HG02623 (cell line): ENCODE data around the gene CNOT8.
"Not testable (repeated sequence)": the region's sequence is repeated elsewhere in the genome, so short reads cannot be mapped to it uniquely, and the experiment has no call there.

Experiments used
- ATAC-seq: cut with Tn5 transposase; IDR thresholded peaks from one replicate; pipeline ENCODE4 v1.9.1; 2021; ENCODE audit warnings: moderate library complexity; ENCODE audit not compliant: unreplicated experiment

Gene CNOT8

DNA sequence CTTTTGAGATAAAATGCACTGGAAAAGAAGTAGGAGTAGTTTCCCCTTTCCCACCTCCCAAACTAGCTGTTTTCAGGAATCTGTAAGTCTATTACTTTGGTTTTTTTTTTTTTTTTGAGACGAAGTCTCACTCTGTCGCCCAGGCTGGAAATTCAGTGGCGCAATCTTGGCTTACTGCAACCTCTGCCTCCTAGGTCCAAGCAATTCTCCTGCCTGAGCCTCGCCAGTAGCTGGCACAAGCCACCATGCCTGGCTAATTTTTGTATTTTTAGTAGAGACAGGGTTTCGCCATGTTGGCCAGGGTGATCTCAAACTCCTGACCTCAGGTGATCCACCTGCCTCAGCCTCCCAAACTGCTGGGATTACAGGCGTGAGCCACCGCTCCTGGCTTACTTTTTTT lies 47.2 kb downstream of the CNOT8 start:
- ATAC-seq = not testable (repeated sequence)

DNA sequence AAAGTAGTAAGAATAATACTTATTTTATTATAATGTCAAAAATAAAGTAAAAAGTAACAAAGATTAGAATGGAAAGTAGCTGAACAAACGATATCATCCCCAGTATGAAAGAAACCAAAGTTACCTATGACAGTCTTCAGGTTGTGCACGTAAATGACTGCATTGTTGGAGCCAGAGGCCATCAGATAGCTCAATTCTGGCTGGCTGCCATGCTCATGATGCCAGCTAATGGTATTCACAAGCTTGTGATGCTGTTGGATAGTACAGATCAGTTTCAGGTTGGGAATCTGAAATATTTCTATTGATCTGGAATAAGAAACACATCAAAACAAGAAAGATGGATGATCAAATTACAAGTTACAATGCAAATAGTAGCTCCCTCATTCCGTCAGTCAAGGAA lies 58.4 kb downstream of the CNOT8 start:
- ATAC-seq = no peak

DNA sequence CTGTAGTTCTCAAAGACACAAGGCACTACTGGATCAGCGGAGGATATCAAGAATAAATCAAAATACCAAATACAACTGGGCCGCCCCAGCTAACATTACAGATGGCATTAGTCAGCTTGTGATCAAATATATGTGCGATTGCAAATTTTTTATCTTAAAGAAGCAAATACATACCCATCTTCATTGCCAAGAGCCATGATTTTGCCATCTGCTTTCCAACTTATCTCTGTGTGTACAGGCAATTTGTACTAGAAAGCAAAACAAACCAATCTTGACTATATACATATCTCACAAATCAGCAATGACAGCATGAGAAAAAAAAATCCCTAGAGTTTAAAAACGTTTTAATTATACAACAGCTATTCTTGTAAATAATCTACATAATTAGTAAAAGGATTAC lies 59.3 kb downstream of the CNOT8 start:
- no peak for ATAC-seq

DNA sequence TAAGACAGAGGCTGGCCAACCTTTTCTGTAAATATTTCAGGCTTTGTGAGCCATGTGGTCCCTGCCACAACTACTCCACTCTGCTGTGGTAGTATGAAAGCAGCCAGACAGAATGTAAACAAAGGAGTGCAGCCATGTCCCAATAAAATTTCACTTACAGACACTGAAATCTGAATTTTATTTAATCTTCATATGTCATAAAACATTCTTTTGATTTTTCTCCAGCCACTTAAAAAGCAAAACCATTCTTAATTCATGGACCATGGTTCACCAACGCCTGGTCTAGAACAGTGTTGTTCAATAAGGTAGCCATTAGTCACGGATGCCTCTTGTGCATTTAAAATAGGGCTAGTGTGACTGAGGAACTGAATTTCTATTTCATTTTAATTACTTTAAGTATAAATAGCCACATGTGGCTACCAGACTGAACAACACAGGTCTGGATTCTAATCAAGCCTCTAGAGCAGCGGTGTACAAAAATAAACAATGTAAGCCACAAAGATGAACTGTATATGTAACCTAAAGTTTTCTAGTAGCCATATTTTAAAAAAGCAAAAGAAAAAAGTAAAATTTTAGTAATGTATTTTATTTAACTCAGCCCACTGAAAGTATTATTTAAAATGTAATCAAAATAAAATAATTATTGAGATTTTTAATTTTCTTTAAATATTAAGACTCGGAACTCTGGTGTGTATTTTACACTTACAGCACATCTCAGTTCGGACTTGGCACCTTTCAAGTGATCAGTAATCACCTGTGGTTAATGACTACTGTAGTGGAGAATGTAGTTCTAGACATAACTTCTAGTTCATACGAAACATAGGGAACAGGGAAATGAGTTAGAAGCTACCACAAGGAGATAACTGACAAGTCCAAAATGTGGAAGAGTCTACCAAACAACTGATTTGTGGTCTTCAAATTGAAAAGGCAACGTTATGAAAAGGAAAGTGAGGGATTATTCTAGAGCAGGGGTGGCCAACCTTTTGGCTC lies 65.3 kb downstream of the CNOT8 start:
- no peak for ATAC-seq
